NCI-H1694 (cell line): ENCODE measurements around the gene ZNF350.
"Not testable (repeated sequence)": the region's sequence is repeated elsewhere in the genome, so short reads cannot be mapped to it uniquely, and the experiment has no call there.

Source experiments
- DNase-seq: peaks from one replicate; lab custom pipeline; 2025; lab: John Stamatoyannopoulos, UW

ZNF350 gene

DNA sequence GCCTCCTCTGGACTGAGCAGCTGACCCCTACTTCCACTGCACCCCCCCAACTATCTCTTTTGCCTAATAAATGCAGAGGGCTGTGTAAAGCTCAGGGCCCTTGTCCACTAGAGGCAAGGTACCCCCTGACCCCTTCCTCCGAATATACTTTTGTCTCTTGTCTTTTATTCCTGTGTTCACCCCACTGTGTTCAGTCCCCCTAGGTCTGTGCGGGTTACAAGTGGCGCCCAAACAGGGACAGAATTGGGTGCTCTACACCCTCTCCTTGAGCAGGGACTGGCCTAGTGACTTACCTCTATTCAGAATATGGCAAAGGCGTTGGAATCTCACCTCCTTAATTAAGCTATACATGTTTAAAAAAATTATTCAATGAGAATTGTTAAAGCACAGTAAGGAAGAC, 15.0 kb downstream of the ZNF350 start:
- DNase-seq = no peak

DNA sequence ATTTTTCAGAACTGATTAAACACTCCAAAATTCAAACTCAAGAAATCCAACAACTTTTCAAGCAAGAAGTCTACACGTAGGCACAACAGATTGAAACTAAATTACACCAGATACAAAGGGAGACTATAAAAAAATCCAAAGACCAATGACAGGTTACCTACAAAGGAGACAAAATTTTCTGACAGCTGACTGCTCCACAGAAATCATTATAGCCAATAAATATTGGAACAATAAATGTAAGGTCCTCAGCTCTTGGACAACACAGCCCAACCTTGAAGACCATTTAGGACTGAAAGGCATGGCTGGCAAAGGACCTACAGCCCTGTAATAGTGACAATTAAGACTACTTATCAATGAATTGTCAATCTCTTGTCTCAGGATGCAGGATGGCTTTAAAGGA, 15.9 kb downstream of the ZNF350 start:
- DNase-seq = no peak

DNA sequence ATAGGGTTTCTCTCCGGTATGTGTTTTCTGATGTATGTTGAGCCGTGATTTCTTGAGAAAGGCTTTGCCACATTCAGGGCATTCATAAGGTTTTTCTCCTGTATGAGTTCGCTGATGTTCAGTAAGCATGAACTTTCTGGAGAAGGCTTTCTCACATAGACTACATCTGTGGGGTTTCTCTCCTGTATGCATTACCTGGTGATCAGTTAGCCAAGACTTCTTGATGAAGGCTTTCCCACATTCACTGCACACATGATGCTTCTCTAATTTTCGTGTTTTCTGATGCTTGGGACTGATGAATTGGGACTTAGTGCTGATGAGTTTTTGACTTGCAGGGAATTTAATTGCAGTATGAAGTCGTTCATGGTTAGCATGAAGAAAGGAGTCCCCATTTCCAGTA, 21.1 kb downstream of the ZNF350 start:
- no peak for DNase-seq

DNA sequence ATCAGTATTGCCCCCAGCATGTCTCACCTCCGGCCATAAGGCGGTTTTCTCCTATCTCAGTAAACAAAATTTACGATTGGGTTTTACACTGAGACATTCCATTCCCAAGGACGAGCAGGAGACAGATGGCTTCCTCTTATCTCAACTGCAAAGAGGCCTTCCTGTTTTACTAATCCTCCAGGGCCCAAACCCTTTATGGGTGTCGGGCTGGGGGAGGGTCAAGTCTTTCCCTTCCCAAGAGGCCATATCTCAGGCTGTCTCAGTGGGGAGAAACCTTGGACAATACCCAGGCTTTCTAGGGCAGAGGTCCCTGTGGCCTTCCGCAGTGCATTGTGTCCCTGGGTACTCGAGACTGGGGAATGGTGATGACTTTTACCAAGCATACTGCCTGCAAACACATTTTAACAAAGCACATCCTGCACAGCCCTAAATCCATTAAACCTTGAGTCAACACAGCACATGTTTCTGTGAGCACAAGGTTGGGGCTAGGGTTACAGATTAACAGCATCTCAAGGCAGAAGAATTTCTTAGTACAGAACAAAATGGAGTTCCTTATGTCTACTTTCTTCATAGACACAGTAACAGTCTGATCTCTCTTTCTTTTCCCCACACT, 25.9 kb downstream of the ZNF350 start:
- DNase-seq = not testable (repeated sequence)

DNA sequence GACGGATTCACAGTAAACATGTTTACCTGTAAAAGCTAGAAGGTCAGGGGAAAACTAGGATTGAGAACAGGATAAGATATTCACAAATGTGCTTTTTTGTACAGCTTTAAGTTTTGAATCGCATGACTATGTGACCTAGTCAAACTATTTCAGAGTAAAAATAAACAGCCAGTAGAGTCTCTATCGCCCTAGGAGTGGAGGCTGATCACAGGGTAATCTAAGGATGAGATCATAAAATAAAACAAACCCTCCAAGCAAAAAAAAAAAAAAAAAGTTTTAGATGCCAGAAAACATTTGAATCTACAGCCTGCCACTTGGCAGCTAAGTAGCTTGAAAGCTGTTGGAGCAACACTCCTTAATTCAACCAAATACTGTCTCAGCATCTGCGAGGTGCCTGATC, 26.8 kb downstream of the ZNF350 start:
- DNase-seq = no peak

DNA sequence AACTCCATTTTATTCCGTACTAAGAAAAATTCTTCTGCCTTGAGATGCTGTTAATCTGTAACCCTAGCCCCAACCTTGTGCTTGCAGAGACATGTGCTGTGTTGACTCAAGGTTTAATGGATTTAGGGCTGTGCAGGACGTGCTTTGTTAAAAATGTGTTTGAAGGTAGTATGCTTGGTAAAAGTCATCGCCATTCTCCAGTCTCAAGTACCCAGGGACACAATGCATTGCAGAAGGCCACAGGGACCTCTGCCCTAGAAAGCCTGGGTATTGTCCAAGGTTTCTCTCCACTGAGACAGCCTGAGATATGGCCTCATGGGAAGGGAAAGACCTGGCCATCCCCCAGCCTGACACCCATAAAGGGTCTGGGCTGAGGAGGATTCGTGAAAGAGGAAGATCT, 28.8 kb downstream of the ZNF350 start:
- not testable (repeated sequence) for DNase-seq

DNA sequence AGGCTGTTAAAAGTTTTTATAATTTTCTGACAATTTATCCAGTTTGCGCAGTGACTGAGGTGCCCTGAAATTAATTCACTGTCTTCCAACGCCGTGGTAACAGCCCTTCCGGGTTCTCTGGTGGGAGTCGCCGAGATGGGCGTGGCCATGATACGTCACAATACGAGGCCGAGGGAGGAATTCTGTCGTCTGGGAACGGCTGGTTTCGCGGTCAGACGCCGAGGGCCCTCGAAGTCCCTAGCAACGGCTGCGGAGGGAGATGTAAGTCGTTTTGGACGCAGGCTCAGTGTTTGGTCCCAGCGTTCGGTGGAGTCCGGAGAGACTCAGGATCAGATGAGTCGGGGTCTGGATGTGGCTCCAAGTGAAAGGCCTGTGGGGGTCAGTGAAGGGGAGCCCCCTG, 37.7 kb downstream of the ZNF350 start:
- no peak for DNase-seq

DNA sequence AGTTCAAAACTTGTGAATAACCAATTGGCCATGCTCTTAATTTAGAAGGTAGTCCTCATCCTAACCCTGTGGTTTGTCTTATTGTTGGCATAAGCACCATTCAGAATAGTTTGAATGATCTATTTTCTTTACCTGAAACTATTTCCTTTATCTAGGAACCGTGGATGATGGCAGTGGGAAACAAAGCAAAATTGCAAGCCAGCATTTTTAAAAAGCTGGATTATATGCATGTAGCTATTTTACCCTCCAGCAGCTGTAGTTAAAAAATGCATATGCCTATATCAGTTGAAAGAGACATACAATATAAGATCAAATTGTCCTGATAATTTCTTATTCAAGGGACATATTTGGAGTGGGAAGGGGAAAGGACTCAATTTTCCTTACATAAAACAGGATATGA, 40.0 kb downstream of the ZNF350 start:
- DNase-seq = no peak

DNA sequence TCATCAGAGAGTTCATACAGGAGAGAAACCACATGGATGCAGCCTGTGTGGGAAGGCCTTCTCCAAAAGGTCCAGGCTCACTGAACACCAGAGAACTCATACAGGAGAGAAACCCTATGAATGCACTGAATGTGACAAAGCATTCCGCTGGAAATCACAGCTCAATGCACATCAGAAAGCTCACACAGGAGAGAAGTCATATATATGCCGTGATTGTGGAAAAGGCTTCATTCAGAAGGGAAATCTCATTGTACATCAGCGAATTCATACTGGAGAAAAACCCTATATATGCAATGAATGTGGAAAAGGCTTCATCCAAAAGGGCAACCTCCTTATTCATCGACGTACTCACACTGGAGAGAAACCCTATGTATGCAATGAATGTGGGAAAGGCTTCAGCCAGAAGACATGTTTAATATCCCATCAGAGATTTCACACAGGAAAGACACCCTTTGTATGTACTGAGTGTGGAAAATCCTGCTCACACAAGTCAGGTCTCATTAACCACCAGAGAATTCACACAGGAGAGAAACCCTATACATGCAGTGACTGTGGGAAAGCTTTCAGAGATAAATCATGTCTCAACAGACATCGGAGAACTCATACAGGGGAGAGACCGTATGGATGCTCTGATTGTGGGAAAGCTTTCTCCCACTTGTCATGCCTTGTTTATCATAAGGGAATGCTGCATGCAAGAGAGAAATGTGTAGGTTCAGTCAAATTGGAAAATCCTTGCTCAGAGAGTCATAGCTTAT, 41.7 kb downstream of the ZNF350 start:
- DNase-seq = no peak

DNA sequence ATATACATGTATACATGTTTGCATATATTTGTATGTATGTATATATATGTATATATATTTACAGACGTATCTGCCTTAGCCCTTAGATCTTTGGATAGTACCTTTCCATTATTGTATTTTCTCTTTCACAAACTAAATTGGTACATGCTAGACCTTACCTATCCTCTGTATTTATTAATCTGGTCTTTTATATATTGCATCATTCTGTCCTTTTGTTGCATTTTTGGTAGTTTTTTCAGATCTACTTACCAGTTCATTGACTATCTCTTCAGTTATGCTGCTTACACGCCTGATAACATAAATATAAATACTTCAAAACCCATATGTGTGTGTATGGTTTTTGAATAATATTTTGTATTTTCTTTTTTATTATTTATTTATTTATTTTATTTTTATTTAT, 47.7 kb downstream of the ZNF350 start:
- no peak for DNase-seq

DNA sequence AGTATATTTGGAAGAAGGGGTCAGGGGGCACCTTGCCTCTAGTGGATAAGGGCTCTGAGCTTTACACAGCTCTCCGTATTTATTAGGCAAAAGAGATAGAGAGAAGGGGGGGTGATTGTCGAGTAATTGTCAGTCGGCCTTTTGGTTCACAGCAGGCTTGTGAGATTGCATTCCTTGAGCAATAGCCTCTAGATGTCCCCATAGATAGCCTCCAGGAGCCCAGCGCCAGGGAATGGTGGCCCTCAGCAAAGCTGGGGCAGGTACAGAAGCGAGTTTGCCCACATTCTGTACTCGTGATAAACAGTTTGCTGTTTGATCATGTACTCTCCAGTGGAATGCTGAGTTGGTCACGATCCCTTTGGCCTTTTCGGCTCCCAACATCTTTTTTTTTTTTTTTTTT, 54.7 kb downstream of the ZNF350 start:
- no peak for DNase-seq

DNA sequence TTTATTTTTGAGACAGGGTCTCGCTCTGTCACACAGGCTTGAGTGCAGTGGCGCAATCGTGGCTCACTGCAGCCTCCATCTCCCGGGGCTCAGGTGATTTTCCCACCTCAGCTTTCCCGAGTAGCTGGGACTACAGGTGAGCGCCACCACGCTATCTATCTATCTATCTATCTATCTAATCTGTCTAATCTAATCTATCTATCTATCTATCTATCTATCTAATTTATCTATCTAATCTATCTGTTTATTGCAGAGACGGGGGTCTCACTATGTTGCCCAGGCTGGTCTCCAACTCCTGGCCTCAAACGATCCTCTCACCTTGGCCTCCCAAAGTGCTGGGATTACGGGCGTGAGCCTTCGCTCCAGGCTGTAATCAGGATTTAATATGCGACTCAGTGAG, 58.8 kb downstream of the ZNF350 start:
- DNase-seq = no peak

DNA sequence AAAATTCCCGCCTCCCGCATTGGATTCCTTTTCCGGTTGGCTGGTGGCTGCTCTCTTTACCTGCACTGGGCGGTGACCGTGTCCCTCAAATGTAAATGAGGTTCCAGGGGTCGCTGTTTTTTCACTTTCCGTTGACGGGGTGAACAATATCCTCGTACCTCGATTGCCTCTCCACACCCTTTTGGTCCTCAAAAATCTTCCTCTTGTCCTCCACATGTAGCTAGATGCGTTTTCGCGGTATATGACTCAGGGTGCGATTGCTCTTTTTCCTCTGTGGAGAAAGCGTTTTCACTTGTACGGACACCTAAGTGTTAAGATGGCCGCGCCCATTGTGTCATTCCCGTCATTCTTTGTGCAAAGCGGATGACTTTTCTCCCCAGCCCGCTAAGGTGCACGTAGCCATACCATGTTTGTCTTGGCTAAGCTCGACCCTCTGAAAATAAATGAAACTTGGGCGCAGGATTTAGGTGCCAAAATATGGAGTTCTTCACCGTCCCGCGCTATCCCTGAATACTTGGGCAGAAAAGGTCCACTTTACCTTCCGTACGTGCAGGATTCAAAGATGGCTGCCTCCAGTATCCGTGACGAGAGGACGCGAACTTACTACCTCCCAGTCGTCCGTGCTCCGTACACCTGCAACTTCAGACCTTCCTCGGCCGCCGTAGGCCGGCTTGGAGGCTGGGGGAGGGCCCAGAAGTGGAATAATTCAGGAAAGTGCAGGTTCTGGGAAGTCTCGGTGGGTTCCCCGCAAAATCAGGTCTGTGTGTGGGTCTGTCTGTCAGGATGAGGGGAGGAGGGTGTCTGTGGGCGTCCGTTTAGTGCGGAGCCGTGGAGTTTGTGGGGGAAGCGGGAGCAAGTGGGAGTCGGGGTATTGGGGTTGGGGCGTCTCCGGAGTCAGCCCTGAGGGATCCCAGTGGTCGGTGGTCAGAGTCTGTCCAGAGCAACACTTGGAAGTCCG, 59.6 kb downstream of the ZNF350 start, which contains the start of gene ZNF613:
ZNF613 (plus strand) TSS at position 689 of the 958 bp plus-strand sequence. CDS start 8,749 bp downstream, outside the sequence.
- DNase-seq = peak; percentile 73

DNA sequence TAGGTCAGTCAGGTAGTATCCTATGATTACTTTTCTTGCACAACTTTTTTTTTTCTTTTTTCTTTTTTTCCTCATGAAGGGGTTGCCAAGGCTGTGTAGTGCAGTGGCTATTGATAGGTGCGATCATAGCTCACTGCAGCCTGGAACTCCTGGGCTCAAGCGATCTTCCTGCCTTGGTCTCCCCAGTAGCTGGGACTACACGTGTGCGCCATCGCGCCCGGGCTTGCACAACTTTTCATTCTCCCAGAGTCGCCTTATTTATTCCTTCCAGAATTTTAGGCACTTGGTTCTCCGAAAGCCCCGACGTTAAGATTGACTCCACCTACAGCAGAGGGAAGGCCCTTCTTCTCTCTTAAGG, 60.2 kb downstream of the ZNF350 start:
- no peak for DNase-seq

DNA sequence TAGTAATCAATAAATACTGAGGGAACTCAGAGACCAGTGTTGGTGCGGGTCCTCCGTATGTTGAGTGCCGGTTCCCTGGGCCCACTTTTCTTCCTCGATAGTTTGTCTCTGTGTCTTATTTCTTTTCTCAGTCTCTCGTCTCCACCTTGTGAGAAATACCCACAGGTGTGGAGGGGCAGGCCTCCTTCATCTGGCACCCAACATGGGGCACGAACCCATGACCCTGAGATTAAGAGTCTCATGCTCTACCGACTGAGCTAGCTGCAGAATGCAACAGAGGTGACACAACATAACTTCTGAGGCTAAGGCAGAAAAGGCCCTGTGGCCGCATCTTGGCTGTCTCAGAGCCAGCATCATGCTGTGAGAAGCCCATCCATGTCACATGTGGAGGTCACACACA, 64.7 kb downstream of the ZNF350 start:
- DNase-seq = no peak

DNA sequence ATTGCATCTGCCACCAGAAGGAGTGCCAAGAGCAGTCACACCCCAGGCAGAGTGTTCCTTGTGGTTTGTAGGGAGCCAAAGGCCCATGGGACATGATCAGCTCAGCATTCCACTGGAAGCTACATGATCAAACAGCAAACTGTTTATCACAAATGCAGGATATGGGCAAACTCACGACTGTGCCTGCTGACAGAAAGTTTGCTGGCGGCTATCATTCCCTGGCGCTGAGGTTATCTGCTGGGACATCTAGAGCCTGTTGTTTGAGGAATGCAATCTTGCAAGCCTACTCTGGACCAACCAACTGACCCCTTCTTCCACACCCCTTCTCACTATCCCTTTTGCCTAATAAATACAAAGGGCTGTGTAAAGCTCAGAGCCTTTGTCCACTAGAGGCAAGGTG, 67.0 kb downstream of the ZNF350 start:
- no peak for DNase-seq

DNA sequence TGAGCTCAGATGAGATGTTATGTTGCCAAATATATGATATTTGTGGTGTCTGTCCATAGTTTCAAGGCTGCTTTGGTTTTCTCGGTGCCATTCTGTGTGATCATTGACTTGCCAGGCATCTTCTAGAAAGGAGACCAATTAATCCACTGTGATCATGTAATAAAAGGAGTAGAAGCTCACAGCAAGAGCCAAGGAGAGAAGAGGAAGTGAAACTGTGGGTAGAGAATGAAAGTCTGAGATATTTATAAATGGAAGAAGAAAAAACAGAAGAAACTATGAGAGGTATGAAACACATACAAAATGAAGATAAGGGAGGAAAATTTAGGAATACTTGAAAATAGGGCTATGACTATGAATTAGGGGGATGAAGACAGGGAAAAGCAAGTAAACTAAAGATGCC, 70.5 kb downstream of the ZNF350 start:
- DNase-seq = no peak

DNA sequence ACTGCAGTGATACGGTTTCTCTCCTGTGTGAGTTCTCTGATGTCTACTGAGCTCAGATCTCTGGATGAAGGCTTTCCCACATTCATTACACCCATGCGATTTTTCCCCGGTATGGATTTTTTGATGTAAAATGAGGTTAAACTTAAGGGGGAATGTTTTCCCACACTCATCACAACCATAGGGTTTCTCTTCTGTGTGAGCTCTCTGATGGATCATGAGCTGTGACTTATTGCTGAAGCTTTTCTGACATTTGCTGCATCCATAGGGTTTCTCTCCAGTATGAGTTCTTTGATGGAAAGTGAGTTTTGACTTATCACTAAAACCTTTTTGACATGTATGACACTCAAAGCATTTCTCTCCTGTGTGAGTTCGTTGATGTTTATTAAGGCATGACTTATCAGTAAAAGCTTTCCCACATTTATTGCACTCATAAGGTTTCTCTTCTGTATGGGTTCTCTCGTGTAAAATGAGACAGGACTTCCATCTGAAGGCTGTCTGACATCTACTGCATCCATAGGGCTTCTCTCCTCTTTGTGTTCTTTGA, 71.2 kb downstream of the ZNF350 start:
- DNase-seq = no peak
